ENCODE data around the gene PLXNB2. TPM values are rescaled to one million over a fixed set of nuclear protein-coding genes. Genes with fewer than 3 reads are reported as not detected.

The PLXNB2 gene
- total RNA-seq, 1 donor from 2014 or later: 346 TPM

GRCh38 chr22:50315289-50316113 lies 8.1 kb upstream of the PLXNB2 start:
- H3K4me1 Mint-ChIP-seq (ENCODE audit: low read depth): no peaks in the 10 kb centered on the region
- no peaks in the 10 kb centered on the region for H3K36me3 Mint-ChIP-seq (ENCODE audit: low read depth)
- no peak for TF ChIP-seq CTCF (IDR thresholded peaks at IDR 0.05)
- H3K27me3 Mint-ChIP-seq (ENCODE audit: low read depth): no peaks in the 10 kb centered on the region
- no peak overlapping the region for H3K27ac Mint-ChIP-seq (ENCODE audit: unreplicated experiment)
- H3K9me3 Mint-ChIP-seq (ENCODE audit: low read depth): no peaks in the 10 kb centered on the region
- peak; percentile 90 for DNase-seq (ENCODE audit: low spot score)
- no peak overlapping the region for H3K4me3 Mint-ChIP-seq (ENCODE audit: unreplicated experiment)

- peak; percentile 87 for DNase-seq (ENCODE audit: low spot score)
- no peaks in the 10 kb centered on the region for H3K36me3 Mint-ChIP-seq (ENCODE audit: low read depth)
- H3K27me3 Mint-ChIP-seq (ENCODE audit: low read depth): no peaks in the 10 kb centered on the region
- no peaks in the 10 kb centered on the region for H3K9me3 Mint-ChIP-seq (ENCODE audit: low read depth)
- no peak for TF ChIP-seq CTCF (IDR thresholded peaks at IDR 0.05)
- H3K4me3 Mint-ChIP-seq (ENCODE audit: unreplicated experiment): no peak overlapping the region
- no peak overlapping the region for H3K27ac Mint-ChIP-seq (ENCODE audit: unreplicated experiment)
- peaks cover under 1% of the 10 kb centered on the region for H3K4me1 Mint-ChIP-seq (ENCODE audit: low read depth)
Measured at GRCh38 chr22:50314455-50315288, 7.2 kb upstream of the PLXNB2 start.

GRCh38 chr22:50314081-50314454 lies 6.6 kb upstream of the PLXNB2 start:
- H3K9me3 Mint-ChIP-seq (ENCODE audit: low read depth): no peaks in the 10 kb centered on the region
- no peak overlapping the region for H3K27ac Mint-ChIP-seq (ENCODE audit: unreplicated experiment)
- TF ChIP-seq CTCF (IDR thresholded peaks at IDR 0.05): no peak
- H3K4me3 Mint-ChIP-seq (ENCODE audit: unreplicated experiment): no peak overlapping the region
- peak; percentile 88 for DNase-seq (ENCODE audit: low spot score)
- H3K4me1 Mint-ChIP-seq (ENCODE audit: low read depth): peaks cover 6% of the 10 kb centered on the region
- no peaks in the 10 kb centered on the region for H3K27me3 Mint-ChIP-seq (ENCODE audit: low read depth)
- no peaks in the 10 kb centered on the region for H3K36me3 Mint-ChIP-seq (ENCODE audit: low read depth)

GRCh38 chr22:50313600-50313999 lies 6.2 kb upstream of the PLXNB2 start:
- DNase-seq (ENCODE audit: low spot score): no peak

More at GRCh38 chr22:50313600-50313999, 6.2 kb upstream of the PLXNB2 start:
- no peaks in the 10 kb centered on the region for H3K9me3 Mint-ChIP-seq (ENCODE audit: low read depth)
- no peak for TF ChIP-seq CTCF (IDR thresholded peaks at IDR 0.05)
- no peaks in the 10 kb centered on the region for H3K36me3 Mint-ChIP-seq (ENCODE audit: low read depth)
- peaks cover 11% of the 10 kb centered on the region for H3K4me1 Mint-ChIP-seq (ENCODE audit: low read depth)
- no peaks in the 10 kb centered on the region for H3K27me3 Mint-ChIP-seq (ENCODE audit: low read depth)
- H3K4me3 Mint-ChIP-seq (ENCODE audit: unreplicated experiment): no peak overlapping the region
- H3K27ac Mint-ChIP-seq (ENCODE audit: unreplicated experiment): no peak overlapping the region

Data from chondrocyte (in vitro differentiated cells).